Measurements from ENCODE around the gene PAX8.

DNA sequence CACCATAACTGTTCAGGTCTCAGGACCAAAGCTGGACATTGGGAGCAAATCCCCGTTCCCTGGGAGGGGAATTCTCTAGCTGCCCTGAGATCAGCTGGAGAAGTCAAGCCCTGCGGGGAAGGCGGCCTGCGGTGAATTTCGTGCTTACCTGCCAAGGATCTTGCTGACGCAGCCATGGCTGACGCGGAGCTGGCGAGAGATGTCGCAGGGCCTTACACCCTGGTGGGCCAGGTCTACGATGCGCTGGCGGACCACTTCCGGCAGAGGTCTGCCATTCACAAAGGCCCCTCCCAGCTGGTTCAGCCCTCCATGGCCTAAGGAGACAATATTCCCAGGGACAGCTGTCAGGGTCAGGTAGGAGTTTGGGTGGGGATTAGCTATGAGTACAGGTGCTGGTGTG is 32.1 kb downstream of the PAX8 start:
- TF ChIP-seq ZNF24 (tag by site-specific recombination; IDR thresholded peaks at IDR 0.05) (no peak), YY1 (tag by site-specific recombination; IDR thresholded peaks at IDR 0.05) (no peak), ZNF292 (tag by site-specific recombination; IDR thresholded peaks at IDR 0.05; ENCODE audit: borderline replicate concordance, low read depth) (no peak), ZNF76 (tag by site-specific recombination; IDR thresholded peaks at IDR 0.05; ENCODE audit: borderline replicate concordance, low read depth) (no peak), KLF1 (tag by site-specific recombination; IDR thresholded peaks at IDR 0.05) (no peak), ZFP37 (tag by site-specific recombination; IDR thresholded peaks at IDR 0.05) (no peak)
- TF ChIP-seq, protein P1, sequence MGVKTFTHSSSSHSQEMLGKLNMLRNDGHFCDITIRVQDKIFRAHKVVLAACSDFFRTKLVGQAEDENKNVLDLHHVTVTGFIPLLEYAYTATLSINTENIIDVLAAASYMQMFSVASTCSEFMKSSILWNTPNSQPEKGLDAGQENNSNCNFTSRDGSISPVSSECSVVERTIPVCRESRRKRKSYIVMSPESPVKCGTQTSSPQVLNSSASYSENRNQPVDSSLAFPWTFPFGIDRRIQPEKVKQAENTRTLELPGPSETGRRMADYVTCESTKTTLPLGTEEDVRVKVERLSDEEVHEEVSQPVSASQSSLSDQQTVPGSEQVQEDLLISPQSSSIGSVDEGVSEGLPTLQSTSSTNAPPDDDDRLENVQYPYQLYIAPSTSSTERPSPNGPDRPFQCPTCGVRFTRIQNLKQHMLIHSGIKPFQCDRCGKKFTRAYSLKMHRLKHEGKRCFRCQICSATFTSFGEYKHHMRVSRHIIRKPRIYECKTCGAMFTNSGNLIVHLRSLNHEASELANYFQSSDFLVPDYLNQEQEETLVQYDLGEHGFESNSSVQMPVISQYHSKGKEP (tag by site-specific recombination; IDR thresholded peaks at IDR 0.05): no peak
- TF ChIP-seq, protein P2, sequence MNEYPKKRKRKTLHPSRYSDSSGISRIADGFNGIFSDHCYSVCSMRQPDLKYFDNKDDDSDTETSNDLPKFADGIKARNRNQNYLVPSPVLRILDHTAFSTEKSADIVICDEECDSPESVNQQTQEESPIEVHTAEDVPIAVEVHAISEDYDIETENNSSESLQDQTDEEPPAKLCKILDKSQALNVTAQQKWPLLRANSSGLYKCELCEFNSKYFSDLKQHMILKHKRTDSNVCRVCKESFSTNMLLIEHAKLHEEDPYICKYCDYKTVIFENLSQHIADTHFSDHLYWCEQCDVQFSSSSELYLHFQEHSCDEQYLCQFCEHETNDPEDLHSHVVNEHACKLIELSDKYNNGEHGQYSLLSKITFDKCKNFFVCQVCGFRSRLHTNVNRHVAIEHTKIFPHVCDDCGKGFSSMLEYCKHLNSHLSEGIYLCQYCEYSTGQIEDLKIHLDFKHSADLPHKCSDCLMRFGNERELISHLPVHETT (tag by site-specific recombination; IDR thresholded peaks at IDR 0.05): no peak
